GM12878 (cell line): Measurements from ENCODE around the gene FUT7. TPM values are rescaled to one million over a fixed set of nuclear protein-coding genes. Genes with fewer than 3 reads are reported as not detected.

Experiments
- ATAC-seq: fragments of 200-7000 bp; cut with Tn5 transposase; 3 replicates; pipeline ENCODE4 v1.9.1; 2020; ENCODE audit warnings: mild to moderate bottlenecking, moderate library complexity
- BruUV-seq: library from RNA; stranded (reverse); fragments of 400-500 nt; replicated peaks from 2 replicates; lab custom pipeline; 2021; lab: Mats Ljungman, UMichigan
- CTCF ChIA-PET: fragments of 300-600 bp; sonication (Branson Sonifier 250); formaldehyde crosslinking; extraction: SDS; loops from one replicate; lab custom pipeline; 2021; ENCODE audit warnings: inconsistent platforms; lab: Yijun Ruan, JAX
- POLR2A ChIA-PET: fragments of 350-600 bp; formaldehyde crosslinking; extraction: SDS; loops from one replicate; lab custom pipeline; 2021; ENCODE audit warnings: inconsistent platforms; lab: Charles Lee
- RAD21 ChIA-PET: fragments of 300-600 bp; sonication (Branson Sonifier 250); formaldehyde crosslinking; loops from one replicate; lab custom pipeline; 2023; ENCODE audit warnings: antibody characterized with exemption; ENCODE audit not compliant: unreplicated experiment; lab: Charles Lee
- SMC1A ChIA-PET: fragments of 300-600 bp; sonication (Branson Sonifier 250); formaldehyde crosslinking; loops from one replicate; lab custom pipeline; 2023; ENCODE audit not compliant: unreplicated experiment, uncharacterized antibody; lab: Charles Lee
- DNase-seq: peaks from one replicate; pipeline ENCODE4 v3.0.0-alpha.2; 2011; ENCODE audit warnings: low read depth, low spot score
- FAIRE-seq: peaks from 3 replicates; lab custom pipeline; 2011; peaks lifted over from hg19 to GRCh38; lab: Jason Lieb, UNC
- H2AFZ ChIP-seq: 2 replicates; pipeline ENCODE4 v1.6.0; 2011; ENCODE audit warnings: low read depth, low read length, control low read depth; ENCODE audit not compliant: control insufficient read depth
- H3K27ac ChIP-seq: 2 replicates; pipeline ENCODE4 v1.5.1; 2011; ENCODE audit warnings: control low read depth; ENCODE audit not compliant: control insufficient read depth, insufficient read depth
- H3K27me3 ChIP-seq, 2 experiments: replicated peaks in 1 of 2; 2 replicates each; pipeline versions ENCODE4 v1.6.0 to v1.6.1; 2011; ENCODE audit warnings: low read length in 1 of 2; ENCODE audit not compliant: control insufficient read depth in 2 of 2, insufficient read depth in 2 of 2
- H3K36me3 ChIP-seq, 2 experiments: 2 replicates each; pipeline ENCODE4 v1.5.1; 2011; ENCODE audit warnings: low read length in 1 of 2; ENCODE audit not compliant: control insufficient read depth in 2 of 2, insufficient read depth in 2 of 2
- H3K4me1 ChIP-seq: 2 replicates; pipeline ENCODE4 v1.6.1; 2011; ENCODE audit warnings: mild to moderate bottlenecking, low read length, moderate library complexity, mixed read lengths; ENCODE audit not compliant: control insufficient read depth, insufficient read depth
- H3K4me2 ChIP-seq: 2 replicates; pipeline ENCODE4 v1.6.0; 2011; ENCODE audit warnings: control low read depth; ENCODE audit not compliant: control insufficient read depth, insufficient read depth
- H3K4me3 ChIP-seq: fragments of 200-600 bp; sonication (generic); 2 replicates; pipeline ENCODE4 v1.5.1; 2016
- H3K79me2 ChIP-seq: 2 replicates; pipeline ENCODE4 v1.6.0; 2011; ENCODE audit warnings: low read length; ENCODE audit not compliant: control insufficient read depth, insufficient read depth
- H3K9ac ChIP-seq: 2 replicates; pipeline ENCODE4 v1.8.0; 2011; ENCODE audit warnings: low read length, control low read depth, mixed read lengths; ENCODE audit not compliant: control insufficient read depth, insufficient read depth
- H3K9me3 ChIP-seq: replicated peaks from 3 replicates; pipeline ENCODE4 v1.5.1; 2011; ENCODE audit warnings: mild to moderate bottlenecking, low read length; ENCODE audit not compliant: control insufficient read depth, insufficient read depth
- H4K20me1 ChIP-seq: 2 replicates; pipeline ENCODE4 v1.6.0; 2011; ENCODE audit not compliant: control insufficient read depth, insufficient read depth
- BCL11A ChIP-seq: IDR thresholded peaks from 2 replicates; pipeline ENCODE4 v1.6.1; 2011; ENCODE audit warnings: low read depth, low read length
- BHLHE40 ChIP-seq, 2 experiments: fragments of 450-650 bp in 1 of 2; IDR thresholded peaks; 2 replicates each; pipeline ENCODE4 v1.6.1; 2011 to 2017; ENCODE audit warnings: low read depth in 2 of 2, borderline replicate concordance in 1 of 2, improper control_type of control experiment in 1 of 2, low read length in 1 of 2, mild to moderate bottlenecking in 1 of 2
- EP300 ChIP-seq, 2 experiments: fragments of 150-350 bp in 1 of 2; IDR thresholded peaks; 2 replicates each; pipeline ENCODE4 v1.6.1; 2011 to 2012; ENCODE audit warnings: low read depth in 2 of 2, low read length in 2 of 2, borderline replicate concordance in 1 of 2, improper control_type of control experiment in 1 of 2, inconsistent platforms in 1 of 2; ENCODE audit not compliant: control insufficient read depth in 1 of 2
- FOXM1 ChIP-seq: IDR thresholded peaks from 2 replicates; pipeline ENCODE4 v1.6.1; 2012; ENCODE audit warnings: low read depth, mild to moderate bottlenecking, inconsistent platforms, low read length, moderate library complexity
- NR2C1 ChIP-seq: fragments of 450-650 bp; IDR thresholded peaks from 2 replicates; pipeline ENCODE4 v1.6.1; 2017; ENCODE audit warnings: antibody characterized with exemption, mild to moderate bottlenecking, moderate library complexity
- STAT1 ChIP-seq: fragments of 450-650 bp; conservative IDR thresholded peaks from 2 replicates; pipeline ENCODE4 v1.6.1; 2014; ENCODE audit warnings: antibody characterized with exemption, mild to moderate bottlenecking
- WGBS: methylation state at CpG from one replicate; pipeline ENCODE4 v1.1.6; 2016; ENCODE audit warnings: low lambda C conversion rate; ENCODE audit not compliant: insufficient replicate concordance, insufficient coverage; ENCODE audit errors: missing lambda C conversion rate; 5-methylcytosine and 5-hydroxymethylcytosine counted together
- in situ Hi-C: fragments of 300-500 bp; cut with MboI; formaldehyde crosslinking; loops from 9 replicates; pipeline ENCODE4 v1.14.3; 2018; ENCODE audit warnings: mixed read lengths
- intact Hi-C: fragments of 100-400 bp; cut with micrococcal nuclease; formaldehyde crosslinking; loops from one replicate; pipeline ENCODE4 v1.14.2; 2022; ENCODE audit not compliant: unreplicated experiment
- polyA plus RNA-seq, 11 experiments: library from polyadenylated mRNA; depleted of rRNA in 4 of 11; unstranded in 6 of 11; stranded (reverse) in 5 of 11; fragments of >200 nt; fragmentation: Nextera tagmentation in 4 of 11; fragmentation: Illumina TruSeq in 1 of 11; extraction: Ambion mirVana in 4 of 11; extraction: Trizol in 1 of 11; gene quantifications; 1 replicate in 1 of 11; 2 replicates in 10 of 11; pipeline versions ENCODE4 v1.2.1 to v1.2.3, GENCODE V29; 2011 to 2016; ENCODE audit warnings: inconsistent platforms in 2 of 11, missing spikeins in 2 of 11, low read depth in 1 of 11
- total RNA-seq, 4 experiments: library from RNA; depleted of rRNA in 3 of 4; stranded (reverse); fragments of >200 nt in 3 of 4; fragmentation: Illumina TruSeq in 1 of 4; extraction: Trizol in 1 of 4; gene quantifications; 2 replicates each; pipeline versions ENCODE4 v1.2.1 to v1.2.3, GENCODE V29; 2013 to 2021
- TF ChIP-seq, protein P1 (sequence below): fragments of 450-650 bp; IDR thresholded peaks from 2 replicates; pipeline ENCODE4 v1.6.1; 2016; ENCODE audit warnings: mild to moderate bottlenecking, moderate library complexity, borderline replicate concordance

FUT7 gene
- total and polyA plus RNA-seq, 10 of the 15 experiments (the other 5 are each of a cell fraction or from before 2014, with no cell fraction given) = 0.04 to 0.62 (median 0.20) TPM; not detected in 2

GRCh38 chr9:137026384-137026783 is 5.5 kb downstream of the FUT7 start (continued):
- TF ChIP-seq EP300 (IDR thresholded peaks at IDR 0.05; ENCODE audit: borderline replicate concordance in 1 of 2, control insufficient read depth in 1 of 2, low read depth in 2 of 2, low read length in 2 of 2) (no peak), FOXM1 (no peak), BCL11A (no peak), STAT1 (no peak)
- TF ChIP-seq, protein P1, sequence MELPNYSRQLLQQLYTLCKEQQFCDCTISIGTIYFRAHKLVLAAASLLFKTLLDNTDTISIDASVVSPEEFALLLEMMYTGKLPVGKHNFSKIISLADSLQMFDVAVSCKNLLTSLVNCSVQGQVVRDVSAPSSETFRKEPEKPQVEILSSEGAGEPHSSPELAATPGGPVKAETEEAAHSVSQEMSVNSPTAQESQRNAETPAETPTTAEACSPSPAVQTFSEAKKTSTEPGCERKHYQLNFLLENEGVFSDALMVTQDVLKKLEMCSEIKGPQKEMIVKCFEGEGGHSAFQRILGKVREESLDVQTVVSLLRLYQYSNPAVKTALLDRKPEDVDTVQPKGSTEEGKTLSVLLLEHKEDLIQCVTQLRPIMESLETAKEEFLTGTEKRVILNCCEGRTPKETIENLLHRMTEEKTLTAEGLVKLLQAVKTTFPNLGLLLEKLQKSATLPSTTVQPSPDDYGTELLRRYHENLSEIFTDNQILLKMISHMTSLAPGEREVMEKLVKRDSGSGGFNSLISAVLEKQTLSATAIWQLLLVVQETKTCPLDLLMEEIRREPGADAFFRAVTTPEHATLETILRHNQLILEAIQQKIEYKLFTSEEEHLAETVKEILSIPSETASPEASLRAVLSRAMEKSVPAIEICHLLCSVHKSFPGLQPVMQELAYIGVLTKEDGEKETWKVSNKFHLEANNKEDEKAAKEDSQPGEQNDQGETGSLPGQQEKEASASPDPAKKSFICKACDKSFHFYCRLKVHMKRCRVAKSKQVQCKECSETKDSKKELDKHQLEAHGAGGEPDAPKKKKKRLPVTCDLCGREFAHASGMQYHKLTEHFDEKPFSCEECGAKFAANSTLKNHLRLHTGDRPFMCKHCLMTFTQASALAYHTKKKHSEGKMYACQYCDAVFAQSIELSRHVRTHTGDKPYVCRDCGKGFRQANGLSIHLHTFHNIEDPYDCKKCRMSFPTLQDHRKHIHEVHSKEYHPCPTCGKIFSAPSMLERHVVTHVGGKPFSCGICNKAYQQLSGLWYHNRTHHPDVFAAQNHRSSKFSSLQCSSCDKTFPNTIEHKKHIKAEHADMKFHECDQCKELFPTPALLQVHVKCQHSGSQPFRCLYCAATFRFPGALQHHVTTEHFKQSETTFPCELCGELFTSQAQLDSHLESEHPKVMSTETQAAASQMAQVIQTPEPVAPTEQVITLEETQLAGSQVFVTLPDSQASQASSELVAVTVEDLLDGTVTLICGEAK = no peak

DNA sequence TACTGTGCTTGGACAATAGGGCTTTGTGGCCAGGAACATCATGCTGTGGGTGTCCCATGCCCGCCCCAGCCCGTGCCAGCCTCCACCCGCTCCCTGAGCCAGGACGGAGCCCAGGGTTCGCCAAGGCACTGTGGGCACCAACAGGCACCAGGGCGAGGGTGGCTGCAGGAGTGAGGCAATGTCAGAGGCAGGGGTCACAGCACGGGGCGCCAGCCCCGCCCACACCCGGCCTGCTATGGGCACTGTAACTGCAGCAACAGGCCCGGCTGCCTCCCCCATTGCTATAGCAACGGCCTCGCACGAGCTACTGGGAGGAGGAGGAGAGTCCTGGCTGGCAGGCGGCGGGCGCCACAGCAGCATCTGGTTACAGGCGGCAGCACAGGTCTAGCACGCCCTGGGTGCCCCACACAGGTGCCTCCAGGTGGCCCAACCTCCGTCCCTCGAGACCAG is 6.3 kb downstream of the FUT7 start:
- intact Hi-C loops (no loop called here), in situ Hi-C loops (no loop called here)
- Histone ChIP-seq H3K4me1 (peaks cover 20% of the 10 kb centered on the region), H4K20me1 (no peaks in the 10 kb centered on the region), H3K79me2 (no peaks in the 10 kb centered on the region), H3K27me3 (peaks cover 0 to 2% of the 10 kb centered on the region in 2 experiments; a peak in 2 of 4 replicates), H3K9ac (no peak overlapping the region), H3K27ac (no peak overlapping the region), H3K9me3 (no peaks in the 10 kb centered on the region), H3K4me2 (no peak overlapping the region), H3K4me3 (no peak overlapping the region), H3K36me3 (no peaks in the 10 kb centered on the region), H2AFZ (no peak overlapping the region)
- DNase-seq (no peak), FAIRE-seq (no peak), ATAC-seq (peak; percentile 18)
- CTCF ChIA-PET = interaction anchor here (1.1 to 2.9 kb wide), 6 partner anchors 10 to 237 kb away, joined by 3 to 19 read pairs (median 4); partner anchors contain the start of gene PAXX
- RAD21 ChIA-PET = interaction anchor here (1.7 kb wide), 1 partner anchor 10 kb away, joined by 6 read pairs; no protein-coding TSS in a partner anchor
- TF ChIP-seq BHLHE40 (IDR thresholded peaks at IDR 0.05; ENCODE audit: borderline replicate concordance in 1 of 2, low read depth in 2 of 2, low read length in 1 of 2) = peak in 1 of 2 experiments; percentile 66; a peak in 1 of 4 replicates
- no peak for TF ChIP-seq NR2C1
- POLR2A ChIA-PET = no interaction called here
- no TSS peak for BruUV-seq
- 16% methylated on average over 21 of the region's 21 CpGs for WGBS
- SMC1A ChIA-PET = interaction anchor here (1.8 kb wide), 1 partner anchor 77 kb away, joined by 6 read pairs; no protein-coding TSS in a partner anchor
